CD8-positive, alpha-beta memory T cell (primary cell): ENCODE data around the gene ACOX2. TPM values are rescaled to one million over a fixed set of nuclear protein-coding genes. Genes with fewer than 3 reads are reported as not detected.

ENCODE experiments used
- CTCF ChIA-PET: fragments of 350-600 bp; sonication (Branson Sonifier 250); formaldehyde crosslinking; loops from one replicate; lab custom pipeline; 2021; ENCODE audit warnings: antibody characterized with exemption; lab: Charles Lee
- POLR2A ChIA-PET: fragments of 350-600 bp; sonication (Branson Sonifier 250); formaldehyde crosslinking; loops from one replicate; lab custom pipeline; 2021; ENCODE audit warnings: antibody characterized with exemption; lab: Charles Lee
- DNase-seq, 5 donors: peaks; one replicate each; pipeline versions ENCODE4 v3.0.0 to v3.0.0-alpha.2; 2020 to 2022; ENCODE audit warnings: mixed read lengths in 1 of 5
- H3K27ac ChIP-seq: one replicate; pipeline ENCODE4 v1.7.0; 2013; ENCODE audit warnings: low read depth, mild to moderate bottlenecking, low read length, moderate library complexity
- H3K27me3 ChIP-seq: 2 replicates; pipeline ENCODE4 v1.7.0; 2013; ENCODE audit warnings: low read length, mild to moderate bottlenecking; ENCODE audit not compliant: insufficient read depth, poor library complexity, severe bottlenecking
- H3K36me3 ChIP-seq: 2 replicates; pipeline ENCODE4 v1.7.0; 2013; ENCODE audit warnings: mild to moderate bottlenecking, low read length, moderate library complexity; ENCODE audit not compliant: insufficient read depth
- H3K4me1 ChIP-seq: 2 replicates; pipeline ENCODE4 v1.7.0; 2013; ENCODE audit warnings: mild to moderate bottlenecking, low read length, moderate library complexity; ENCODE audit not compliant: insufficient read depth
- H3K4me3 ChIP-seq: 2 replicates; pipeline ENCODE4 v1.7.0; 2013; ENCODE audit warnings: mild to moderate bottlenecking, low read length
- H3K9me3 ChIP-seq: 2 replicates; pipeline ENCODE4 v1.7.0; 2013; ENCODE audit warnings: mild to moderate bottlenecking, low read length
- H3K27ac Mint-ChIP-seq, 8 donors: one replicate each; pipeline ENCODE4 v1.8.0; 2020 to 2021; ENCODE audit warnings: mixed read lengths in 8 of 8, mild to moderate bottlenecking in 6 of 8, inconsistent platforms in 3 of 8, moderate library complexity in 3 of 8
- H3K27me3 Mint-ChIP-seq, 2 donors: one replicate each; pipeline ENCODE4 v1.8.0; 2020 to 2021; ENCODE audit warnings: mixed read lengths in 2 of 2, mild to moderate bottlenecking in 1 of 2, moderate library complexity in 1 of 2
- H3K36me3 Mint-ChIP-seq, 3 donors: one replicate each; pipeline ENCODE4 v1.8.0; 2020 to 2021; ENCODE audit warnings: mixed read lengths in 3 of 3, inconsistent platforms in 1 of 3, mild to moderate bottlenecking in 1 of 3
- H3K4me1 Mint-ChIP-seq, 3 donors: one replicate each; pipeline ENCODE4 v1.8.0; 2020 to 2021; ENCODE audit warnings: mixed read lengths in 3 of 3, inconsistent platforms in 1 of 3, mild to moderate bottlenecking in 1 of 3
- H3K4me3 Mint-ChIP-seq, 7 donors: one replicate each; pipeline ENCODE4 v1.8.0; 2020 to 2021; ENCODE audit warnings: mixed read lengths in 7 of 7, mild to moderate bottlenecking in 6 of 7, moderate library complexity in 4 of 7, inconsistent platforms in 2 of 7
- H3K9me3 Mint-ChIP-seq, 5 donors: one replicate each; pipeline ENCODE4 v1.8.0; 2020 to 2022; ENCODE audit warnings: mixed read lengths in 5 of 5, mild to moderate bottlenecking in 3 of 5, moderate library complexity in 2 of 5, inconsistent platforms in 1 of 5
- polyA plus RNA-seq: library from polyadenylated mRNA; unstranded; fragments of 300-500 nt; fragmentation: Illumina TruSeq; gene quantifications from one replicate; pipeline ENCODE4 v1.2.3, GENCODE V29; 2021
- total RNA-seq, 2 experiments: library from RNA; stranded (reverse); gene quantifications; one replicate each; pipeline ENCODE4 v1.2.3, GENCODE V29; 2021

The ACOX2 gene
- total RNA-seq (not detected), polyA plus RNA-seq (not detected)

GRCh38 chr3:58536501-58537411, at the start of gene ACOX2:
Gene ACOX2 (minus strand): TSS chr3:58537190. CDS start chr3:58535106, 2,084 bp downstream.
- ChIA-PET CTCF (no interaction called here), POLR2A (no interaction called here)
- Histone ChIP-seq H3K4me3 (no peak within 1 kb of the TSS), H3K36me3 (no peaks in the 10 kb centered on the region), H3K27ac (no peak within 1 kb of the TSS), H3K9me3 (no peaks in the 10 kb centered on the region), H3K27me3 (no peaks in the 10 kb centered on the region), H3K4me1 (peaks cover 7% of the 10 kb centered on the region)
- Mint-ChIP-seq H3K36me3 (no peaks in the 10 kb centered on the region), H3K4me3 (peak within 1 kb of the TSS in 1 of 7 donors; percentile 40), H3K9me3 (no peaks in the 10 kb centered on the region), H3K27ac (peak within 1 kb of the TSS in 1 of 8 donors; percentile 76), H3K4me1 (peaks cover 6 to 8% (median 8%) of the 10 kb centered on the region in 3 donors), H3K27me3 (no peaks in the 10 kb centered on the region)
- no peak for DNase-seq

GRCh38 chr3:58585994-58586393, 49.0 kb upstream of the ACOX2 start:
- peaks cover 18 to 24% (median 22%) of the 10 kb centered on the region in 3 donors for H3K4me1 Mint-ChIP-seq
- POLR2A ChIA-PET, result no interaction called here
- H3K4me3 Mint-ChIP-seq, result peak overlapping the region; percentile 90 to 96 (median 94)
- H3K27me3 Mint-ChIP-seq, result peaks cover 49 to 53% of the 10 kb centered on the region in 2 donors
- peaks cover 18% of the 10 kb centered on the region for H3K27me3 ChIP-seq
- H3K36me3 ChIP-seq, result no peaks in the 10 kb centered on the region
- no peak overlapping the region for H3K27ac ChIP-seq
- H3K27ac Mint-ChIP-seq, result no peak overlapping the region
- no peak overlapping the region for H3K4me3 ChIP-seq
- H3K9me3 ChIP-seq, result no peaks in the 10 kb centered on the region
- CTCF ChIA-PET, result interaction anchor here (1.8 kb wide), 1 partner anchor 12 kb away, joined by 10 read pairs; no protein-coding TSS in a partner anchor
- no peaks in the 10 kb centered on the region for H3K4me1 ChIP-seq
- H3K9me3 Mint-ChIP-seq, result peaks cover 0 to 5% (median 0%) of the 10 kb centered on the region in 5 donors
- DNase-seq, result no peak
- H3K36me3 Mint-ChIP-seq, result peaks cover 0 to 5% (median 3%) of the 10 kb centered on the region in 3 donors

GRCh38 chr3:58585005-58585786, 48.2 kb upstream of the ACOX2 start:
- Histone ChIP-seq H3K36me3 (no peaks in the 10 kb centered on the region), H3K4me1 (no peaks in the 10 kb centered on the region), H3K27ac (no peak overlapping the region), H3K27me3 (peaks cover 18% of the 10 kb centered on the region), H3K9me3 (no peaks in the 10 kb centered on the region), H3K4me3 (peak overlapping the region; percentile 74)
- peak in 4 of 5 donors; percentile 13 to 54 (median 23) for DNase-seq
- ChIA-PET POLR2A (no interaction called here), CTCF (interaction anchor here (0.7 to 1.8 kb wide), 2 partner anchors 11 to 16 kb away, joined by 3 to 10 read pairs; no protein-coding TSS in a partner anchor)
- Mint-ChIP-seq H3K4me3 (peak overlapping the region; percentile 90 to 96 (median 94)), H3K27ac (peak overlapping the region in 5 of 8 donors; percentile 13 to 68 (median 36)), H3K36me3 (peaks cover 0 to 5% (median 3%) of the 10 kb centered on the region in 3 donors), H3K27me3 (peaks cover 49 to 53% of the 10 kb centered on the region in 2 donors), H3K4me1 (peaks cover 18 to 24% (median 22%) of the 10 kb centered on the region in 3 donors), H3K9me3 (peaks cover 0 to 5% (median 0%) of the 10 kb centered on the region in 5 donors)

GRCh38 chr3:58584690-58585004, 47.7 kb upstream of the ACOX2 start:
- Histone ChIP-seq H3K4me3 (peak overlapping the region; percentile 74), H3K4me1 (no peaks in the 10 kb centered on the region), H3K9me3 (no peaks in the 10 kb centered on the region), H3K36me3 (no peaks in the 10 kb centered on the region), H3K27ac (no peak overlapping the region), H3K27me3 (peaks cover 18% of the 10 kb centered on the region)
- Mint-ChIP-seq H3K27me3 (peaks cover 49 to 53% of the 10 kb centered on the region in 2 donors), H3K4me1 (peaks cover 18 to 24% (median 22%) of the 10 kb centered on the region in 3 donors), H3K36me3 (peaks cover 0 to 5% (median 3%) of the 10 kb centered on the region in 3 donors), H3K9me3 (peaks cover 0 to 5% (median 0%) of the 10 kb centered on the region in 5 donors), H3K27ac (peak overlapping the region in 5 of 8 donors; percentile 1 to 68 (median 19)), H3K4me3 (peak overlapping the region; percentile 90 to 96 (median 94))
- no peak for DNase-seq
- ChIA-PET CTCF (interaction anchor here (1.8 kb wide), 1 partner anchor 11 kb away, joined by 10 read pairs; no protein-coding TSS in a partner anchor), POLR2A (no interaction called here)

- H3K27ac Mint-ChIP-seq, result peak overlapping the region in 1 of 8 donors; percentile 29
- ChIA-PET CTCF (interaction anchor here (1.1 to 1.3 kb wide), 2 partner anchors 12 to 14 kb away, joined by 3 read pairs; no protein-coding TSS in a partner anchor), POLR2A (no interaction called here)
- H3K9me3 Mint-ChIP-seq, result peaks cover 0 to 5% (median 0%) of the 10 kb centered on the region in 5 donors
- peak overlapping the region in 2 of 7 donors; percentile 8 to 40 for H3K4me3 Mint-ChIP-seq
- no peaks in the 10 kb centered on the region for H3K36me3 ChIP-seq
- H3K9me3 ChIP-seq, result no peaks in the 10 kb centered on the region
- no peak for DNase-seq
- H3K4me3 ChIP-seq, result no peak overlapping the region
- H3K27me3 ChIP-seq, result peaks cover 16% of the 10 kb centered on the region
- H3K4me1 Mint-ChIP-seq, result peaks cover 18 to 24% (median 22%) of the 10 kb centered on the region in 3 donors
- H3K4me1 ChIP-seq, result no peaks in the 10 kb centered on the region
- peaks cover 33 to 36% of the 10 kb centered on the region in 2 donors for H3K27me3 Mint-ChIP-seq
- peaks cover 0 to 5% (median 3%) of the 10 kb centered on the region in 3 donors for H3K36me3 Mint-ChIP-seq
- H3K27ac ChIP-seq, result no peak overlapping the region
These were observed 44.5 kb upstream of the ACOX2 start for GRCh38 chr3:58581328-58582091.

- Histone ChIP-seq H3K27me3 (peaks cover 13% of the 10 kb centered on the region), H3K4me1 (no peaks in the 10 kb centered on the region), H3K9me3 (no peaks in the 10 kb centered on the region), H3K4me3 (no peak overlapping the region), H3K36me3 (no peaks in the 10 kb centered on the region), H3K27ac (no peak overlapping the region)
- CTCF ChIA-PET, result interaction anchor here (1.1 to 1.3 kb wide), 2 partner anchors 12 to 14 kb away, joined by 3 read pairs; no protein-coding TSS in a partner anchor
- POLR2A ChIA-PET, result no interaction called here
- peaks cover 14 to 17% (median 16%) of the 10 kb centered on the region in 3 donors for H3K4me1 Mint-ChIP-seq
- H3K27ac Mint-ChIP-seq, result no peak overlapping the region
- H3K4me3 Mint-ChIP-seq, result no peak overlapping the region
- no peak for DNase-seq
- peaks cover 27 to 32% of the 10 kb centered on the region in 2 donors for H3K27me3 Mint-ChIP-seq
- peaks cover 0 to under 1% (median 0%) of the 10 kb centered on the region in 5 donors for H3K9me3 Mint-ChIP-seq
- H3K36me3 Mint-ChIP-seq, result peaks cover 0 to 5% (median 3%) of the 10 kb centered on the region in 3 donors
These were observed 43.9 kb upstream of the ACOX2 start for GRCh38 chr3:58580826-58581327.

- CTCF ChIA-PET, result interaction anchor here (1.1 to 1.6 kb wide), 2 partner anchors 10 kb away, joined by 5 to 6 read pairs; no protein-coding TSS in a partner anchor
- Mint-ChIP-seq H3K4me3 (no peak overlapping the region), H3K27ac (peak overlapping the region in 1 of 8 donors; percentile 6), H3K9me3 (no peaks in the 10 kb centered on the region), H3K36me3 (peaks cover 0 to 3% (median 0%) of the 10 kb centered on the region in 3 donors), H3K4me1 (no peaks in the 10 kb centered on the region), H3K27me3 (peaks cover 11 to 20% of the 10 kb centered on the region in 2 donors)
- no peaks in the 10 kb centered on the region for H3K4me1 ChIP-seq
- POLR2A ChIA-PET, result no interaction called here
- DNase-seq, result no peak
- no peaks in the 10 kb centered on the region for H3K9me3 ChIP-seq
- no peaks in the 10 kb centered on the region for H3K36me3 ChIP-seq
- H3K27me3 ChIP-seq, result peaks cover 3% of the 10 kb centered on the region
- no peak overlapping the region for H3K27ac ChIP-seq
- H3K4me3 ChIP-seq, result no peak overlapping the region
These were observed 41.9 kb upstream of the ACOX2 start for GRCh38 chr3:58578873-58579272.
